WERI-Rb-1 (cell line): Measurements from ENCODE around the gene NPHP3.

ENCODE experiments used
- DNase-seq: peaks from one replicate; pipeline ENCODE4 v3.0.0-alpha.2; 2020
- H3K27ac ChIP-seq: fragments of 250-450 bp; sonication (Bioruptor Pico); 2 replicates; pipeline ENCODE4 v1.5.1; 2020; ENCODE audit warnings: mild to moderate bottlenecking, moderate library complexity
- H3K27me3 ChIP-seq: fragments of 250-450 bp; sonication (Bioruptor Pico); 2 replicates; pipeline ENCODE4 v1.5.1; 2021; ENCODE audit warnings: mild to moderate bottlenecking, low read depth, moderate library complexity; ENCODE audit not compliant: insufficient read depth, severe bottlenecking
- H3K36me3 ChIP-seq: fragments of 250-450 bp; sonication (Bioruptor Pico); 2 replicates; pipeline ENCODE4 v1.5.1; 2020; ENCODE audit warnings: mild to moderate bottlenecking, moderate library complexity
- H3K4me3 ChIP-seq: 2 replicates; pipeline ENCODE4 v1.5.1; 2011; ENCODE audit warnings: low read depth, mild to moderate bottlenecking, control low read depth, low read length
- H3K9me3 ChIP-seq: fragments of 250-450 bp; sonication (Bioruptor Pico); 2 replicates; pipeline ENCODE4 v1.5.1; 2021; ENCODE audit warnings: mild to moderate bottlenecking, moderate library complexity; ENCODE audit not compliant: severe bottlenecking
- CTCF ChIP-seq: IDR thresholded peaks from 2 replicates; pipeline ENCODE4 v1.5.1; 2011; ENCODE audit warnings: low read depth, mild to moderate bottlenecking, control low read depth, inconsistent platforms, low read length

Gene NPHP3

GRCh38 chr3:132681421-132681820, 40.8 kb downstream of the NPHP3 start:
- no peak for TF ChIP-seq CTCF
- H3K9me3 ChIP-seq: no peaks in the 10 kb centered on the region
- no peak overlapping the region for H3K27ac ChIP-seq
- H3K27me3 ChIP-seq: no peaks in the 10 kb centered on the region
- H3K36me3 ChIP-seq: peaks cover 16% of the 10 kb centered on the region
- DNase-seq: no peak
- H3K4me3 ChIP-seq: no peak overlapping the region

- no peak for DNase-seq
Measured at GRCh38 chr3:132679911-132680310, 42.3 kb downstream of the NPHP3 start.

GRCh38 chr3:132675408-132675807, 46.8 kb downstream of the NPHP3 start:
- H3K36me3 ChIP-seq: peaks cover 34% of the 10 kb centered on the region
- no peaks in the 10 kb centered on the region for H3K27me3 ChIP-seq
- DNase-seq: no peak
- H3K27ac ChIP-seq: no peak overlapping the region
- no peak for TF ChIP-seq CTCF
- no peak overlapping the region for H3K4me3 ChIP-seq
- no peaks in the 10 kb centered on the region for H3K9me3 ChIP-seq

More at GRCh38 chr3:132679911-132680310, 42.3 kb downstream of the NPHP3 start:
- Histone ChIP-seq H3K36me3 (peaks cover 23% of the 10 kb centered on the region), H3K4me3 (no peak overlapping the region), H3K9me3 (no peaks in the 10 kb centered on the region), H3K27me3 (no peaks in the 10 kb centered on the region), H3K27ac (no peak overlapping the region)
- TF ChIP-seq CTCF: no peak

GRCh38 chr3:132669256-132669777, 52.9 kb downstream of the NPHP3 start:
- Histone ChIP-seq H3K4me3 (no peak overlapping the region), H3K27me3 (no peaks in the 10 kb centered on the region), H3K9me3 (no peaks in the 10 kb centered on the region), H3K27ac (no peak overlapping the region), H3K36me3 (peaks cover 21% of the 10 kb centered on the region)
- DNase-seq: no peak
- TF ChIP-seq CTCF: no peak

- no peak for TF ChIP-seq CTCF
- no peaks in the 10 kb centered on the region for H3K9me3 ChIP-seq
- DNase-seq: no peak
- no peak overlapping the region for H3K27ac ChIP-seq
- H3K36me3 ChIP-seq: peaks cover 19% of the 10 kb centered on the region
- no peak overlapping the region for H3K4me3 ChIP-seq
- H3K27me3 ChIP-seq: no peaks in the 10 kb centered on the region
Measured at GRCh38 chr3:132665230-132665745, 56.9 kb downstream of the NPHP3 start.

GRCh38 chr3:132662212-132662611, 60.0 kb downstream of the NPHP3 start:
- Histone ChIP-seq H3K36me3 (peaks cover 11% of the 10 kb centered on the region), H3K9me3 (no peaks in the 10 kb centered on the region), H3K27ac (no peak overlapping the region), H3K4me3 (no peak overlapping the region), H3K27me3 (no peaks in the 10 kb centered on the region)
- no peak for DNase-seq
- TF ChIP-seq CTCF: no peak
